Measurements from ENCODE around the gene NCAM1.

NCAM1 gene

GRCh38 chr11:113317339-113317738, 356.1 kb downstream of the NCAM1 start:
- TF ChIP-seq EZH2 (IDR thresholded peaks at IDR 0.05; ENCODE audit: borderline replicate concordance, low read depth, low read length, severe bottlenecking) (no peak), CTCF (IDR thresholded peaks at IDR 0.05; ENCODE audit: borderline replicate concordance, extremely low read depth, low read length, poor library complexity, severe bottlenecking) (no peak)
- Histone ChIP-seq H3K27me3 (ENCODE audit: insufficient read depth, low read length, poor library complexity) (no peaks in the 10 kb centered on the region), H3K9ac (ENCODE audit: low read depth, low read length) (no peak overlapping the region)

GRCh38 chr11:113319085-113319484, 357.9 kb downstream of the NCAM1 start:
- no peak overlapping the region for H3K4me3 ChIP-seq (ENCODE audit: low read depth in 1 of 2, low read length in 2 of 2)
- no peaks in the 10 kb centered on the region for H3K36me3 ChIP-seq (ENCODE audit: insufficient read depth, low read length)
- H3K27me3 ChIP-seq (ENCODE audit: insufficient read depth, low read length, poor library complexity): no peaks in the 10 kb centered on the region
- no peak overlapping the region for H2AFZ ChIP-seq (ENCODE audit: low read depth, low read length)
- TF ChIP-seq EZH2 (IDR thresholded peaks at IDR 0.05; ENCODE audit: borderline replicate concordance, low read depth, low read length, severe bottlenecking) (no peak), CTCF (IDR thresholded peaks at IDR 0.05; ENCODE audit: borderline replicate concordance, extremely low read depth, low read length, poor library complexity, severe bottlenecking) (no peak)
- H3K27ac ChIP-seq (ENCODE audit: low read length): no peak overlapping the region
- ATAC-seq (ENCODE audit: insufficient read depth, low read depth): no peak
- H4K20me1 ChIP-seq (ENCODE audit: insufficient read depth, low read length): no peaks in the 10 kb centered on the region
- no peak overlapping the region for H3K9ac ChIP-seq (ENCODE audit: low read depth, low read length)
- H3K4me1 ChIP-seq (ENCODE audit: insufficient read depth, low read length): no peaks in the 10 kb centered on the region
- no peak overlapping the region for H3K4me2 ChIP-seq (ENCODE audit: insufficient read depth, low read length)
- no peak for DNase-seq
- no peaks in the 10 kb centered on the region for H3K79me2 ChIP-seq (ENCODE audit: insufficient read depth, low read length)
- no peaks in the 10 kb centered on the region for H3K9me3 ChIP-seq (ENCODE audit: insufficient read depth, low read length, severe bottlenecking)

More at GRCh38 chr11:113317339-113317738, 356.1 kb downstream of the NCAM1 start:
- H3K27ac ChIP-seq (ENCODE audit: low read length): no peak overlapping the region
- DNase-seq: no peak
- no peaks in the 10 kb centered on the region for H4K20me1 ChIP-seq (ENCODE audit: insufficient read depth, low read length)
- ATAC-seq (ENCODE audit: insufficient read depth, low read depth): no peak
- no peaks in the 10 kb centered on the region for H3K36me3 ChIP-seq (ENCODE audit: insufficient read depth, low read length)
- no peaks in the 10 kb centered on the region for H3K4me1 ChIP-seq (ENCODE audit: insufficient read depth, low read length)
- H3K9me3 ChIP-seq (ENCODE audit: insufficient read depth, low read length, severe bottlenecking): no peaks in the 10 kb centered on the region
- no peak overlapping the region for H3K4me3 ChIP-seq (ENCODE audit: low read depth in 1 of 2, low read length in 2 of 2)
- H2AFZ ChIP-seq (ENCODE audit: low read depth, low read length): no peak overlapping the region
- no peak overlapping the region for H3K4me2 ChIP-seq (ENCODE audit: insufficient read depth, low read length)
- no peaks in the 10 kb centered on the region for H3K79me2 ChIP-seq (ENCODE audit: insufficient read depth, low read length)

GRCh38 chr11:113322158-113322557, 360.9 kb downstream of the NCAM1 start:
- H3K4me2 ChIP-seq (ENCODE audit: insufficient read depth, low read length): no peak overlapping the region
- H3K9me3 ChIP-seq (ENCODE audit: insufficient read depth, low read length, severe bottlenecking): no peaks in the 10 kb centered on the region
- no peak for TF ChIP-seq EZH2 (IDR thresholded peaks at IDR 0.05; ENCODE audit: borderline replicate concordance, low read depth, low read length, severe bottlenecking)
- TF ChIP-seq CTCF (IDR thresholded peaks at IDR 0.05; ENCODE audit: borderline replicate concordance, extremely low read depth, low read length, poor library complexity, severe bottlenecking): no peak
- no peaks in the 10 kb centered on the region for H4K20me1 ChIP-seq (ENCODE audit: insufficient read depth, low read length)
- no peak overlapping the region for H3K4me3 ChIP-seq (ENCODE audit: low read depth in 1 of 2, low read length in 2 of 2)
- no peak for DNase-seq
- no peak overlapping the region for H3K9ac ChIP-seq (ENCODE audit: low read depth, low read length)
- H3K27me3 ChIP-seq (ENCODE audit: insufficient read depth, low read length, poor library complexity): peaks cover 3% of the 10 kb centered on the region
- no peaks in the 10 kb centered on the region for H3K36me3 ChIP-seq (ENCODE audit: insufficient read depth, low read length)
- no peak for ATAC-seq (ENCODE audit: insufficient read depth, low read depth)
- no peaks in the 10 kb centered on the region for H3K4me1 ChIP-seq (ENCODE audit: insufficient read depth, low read length)
- H3K79me2 ChIP-seq (ENCODE audit: insufficient read depth, low read length): no peaks in the 10 kb centered on the region
- no peak overlapping the region for H3K27ac ChIP-seq (ENCODE audit: low read length)
- no peak overlapping the region for H2AFZ ChIP-seq (ENCODE audit: low read depth, low read length)

- no peaks in the 10 kb centered on the region for H4K20me1 ChIP-seq (ENCODE audit: insufficient read depth, low read length)
Measured at GRCh38 chr11:113324250-113324649, 363.0 kb downstream of the NCAM1 start.

More at GRCh38 chr11:113324250-113324649, 363.0 kb downstream of the NCAM1 start:
- no peaks in the 10 kb centered on the region for H3K9me3 ChIP-seq (ENCODE audit: insufficient read depth, low read length, severe bottlenecking)
- no peaks in the 10 kb centered on the region for H3K36me3 ChIP-seq (ENCODE audit: insufficient read depth, low read length)
- no peak overlapping the region for H3K9ac ChIP-seq (ENCODE audit: low read depth, low read length)
- H3K4me2 ChIP-seq (ENCODE audit: insufficient read depth, low read length): no peak overlapping the region
- ATAC-seq (ENCODE audit: insufficient read depth, low read depth) (no peak), DNase-seq (no peak)
- peaks cover 3% of the 10 kb centered on the region for H3K27me3 ChIP-seq (ENCODE audit: insufficient read depth, low read length, poor library complexity)
- TF ChIP-seq CTCF (IDR thresholded peaks at IDR 0.05; ENCODE audit: borderline replicate concordance, extremely low read depth, low read length, poor library complexity, severe bottlenecking) (no peak), EZH2 (IDR thresholded peaks at IDR 0.05; ENCODE audit: borderline replicate concordance, low read depth, low read length, severe bottlenecking) (no peak)
- H3K27ac ChIP-seq (ENCODE audit: low read length): no peak overlapping the region
- no peaks in the 10 kb centered on the region for H3K79me2 ChIP-seq (ENCODE audit: insufficient read depth, low read length)
- H2AFZ ChIP-seq (ENCODE audit: low read depth, low read length): no peak overlapping the region
- H3K4me3 ChIP-seq (ENCODE audit: low read depth in 1 of 2, low read length in 2 of 2): no peak overlapping the region
- no peaks in the 10 kb centered on the region for H3K4me1 ChIP-seq (ENCODE audit: insufficient read depth, low read length)
